Occipital lobe (tissue), 2 donors: ENCODE measurements around the gene CHST11. TPM values are rescaled to one million over a fixed set of nuclear protein-coding genes. Genes with fewer than 3 reads are reported as not detected.

Experiments used
- DNase-seq: peaks from one replicate; lab custom pipeline; 2025; lab: John Stamatoyannopoulos, UW
- total RNA-seq: library from RNA; depleted of rRNA; stranded (reverse); fragments of >200 nt; gene quantifications from one replicate; pipeline ENCODE4 v1.2.3, GENCODE V29; 2014

CHST11 gene
- total RNA-seq, 1 donor from 2014 or later = 29.0 TPM

DNA sequence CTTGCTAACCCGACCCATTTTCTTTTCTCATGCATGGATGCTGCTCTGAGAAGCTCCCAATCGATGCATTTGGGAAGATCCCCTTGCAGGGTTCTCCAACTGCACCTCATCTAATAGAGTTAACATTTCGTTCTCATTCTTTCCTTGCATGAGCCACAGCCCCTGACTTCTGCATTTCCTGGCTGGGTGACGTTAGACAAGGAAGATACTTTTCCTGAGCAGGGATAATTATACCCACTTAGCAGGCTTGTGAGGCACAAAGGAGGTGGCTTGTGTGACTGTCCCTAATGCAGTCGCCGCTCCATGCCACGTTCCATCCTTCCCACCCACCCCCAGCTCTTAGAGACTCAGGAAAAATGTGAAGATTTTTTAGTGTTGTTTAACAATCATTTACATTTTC is 195.1 kb downstream of the CHST11 start:
- DNase-seq = no peak

DNA sequence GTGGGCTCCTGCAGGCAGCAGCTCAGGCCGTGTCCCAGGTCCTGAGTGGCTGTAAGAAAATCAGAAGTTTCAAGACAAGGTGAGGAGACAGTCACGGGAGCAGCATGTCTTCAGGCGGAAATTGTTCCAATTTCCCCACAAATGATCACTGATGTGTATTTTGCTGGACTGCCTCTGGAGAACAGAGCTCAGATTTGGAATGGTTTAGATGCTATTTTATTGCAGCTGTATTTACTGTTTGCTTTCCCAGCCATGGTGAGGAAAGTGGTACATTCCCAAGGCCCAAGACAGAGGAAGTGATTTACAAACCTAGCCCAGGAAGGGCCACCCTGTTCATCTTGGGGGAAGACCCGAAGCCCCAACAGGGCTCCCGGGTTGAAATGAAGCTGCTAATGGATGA is 195.6 kb downstream of the CHST11 start:
- DNase-seq = no peak

GRCh38 chr12:104652910-104653309 is 196.2 kb downstream of the CHST11 start:
- DNase-seq = no peak

DNA sequence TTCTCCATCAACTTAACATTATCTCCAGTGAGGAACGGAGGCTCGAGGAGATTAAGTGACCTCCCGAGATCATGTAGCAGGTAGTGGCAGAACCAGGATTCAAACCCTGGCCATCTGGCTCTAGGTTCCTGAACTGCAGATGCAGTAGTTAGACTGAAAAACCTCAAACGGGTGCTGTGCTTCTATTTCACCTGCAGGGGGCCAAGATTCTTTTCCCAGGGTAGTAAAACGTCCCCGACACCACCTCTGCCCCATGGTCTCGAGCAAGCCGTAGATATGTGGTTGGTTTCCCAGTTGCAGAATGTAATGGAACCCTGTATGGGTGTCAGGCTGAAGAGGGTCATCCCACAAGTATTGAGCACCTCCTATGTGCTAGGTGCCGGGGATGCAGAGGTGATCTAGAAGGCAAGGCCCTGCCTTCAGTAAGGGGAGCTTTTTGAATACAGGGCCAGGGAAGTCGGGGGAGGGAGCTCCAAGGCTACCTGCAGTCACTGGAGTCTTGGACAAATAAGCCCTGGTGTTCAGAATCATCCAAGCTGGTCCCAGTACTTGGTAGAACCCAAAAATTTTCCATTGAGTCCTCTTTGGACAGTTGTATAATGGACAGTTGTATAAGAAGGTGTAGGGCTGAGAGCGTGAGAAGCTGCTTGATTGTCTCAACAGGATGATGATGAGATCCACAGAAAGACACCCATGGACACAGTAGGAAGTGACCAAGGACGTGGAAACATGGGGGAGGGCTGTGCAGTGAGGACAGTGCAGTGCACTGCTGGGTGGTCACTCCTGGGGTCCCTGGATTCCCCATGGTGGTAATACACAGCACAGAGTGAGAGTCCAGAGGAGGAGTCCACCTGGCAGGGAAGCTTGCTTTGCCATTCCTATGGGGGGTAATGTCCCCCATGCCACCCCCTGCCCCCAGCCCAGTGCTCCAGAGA is 197.2 kb downstream of the CHST11 start:
- no peak for DNase-seq

GRCh38 chr12:104654665-104655609 is 198.2 kb downstream of the CHST11 start:
- no peak for DNase-seq

DNA sequence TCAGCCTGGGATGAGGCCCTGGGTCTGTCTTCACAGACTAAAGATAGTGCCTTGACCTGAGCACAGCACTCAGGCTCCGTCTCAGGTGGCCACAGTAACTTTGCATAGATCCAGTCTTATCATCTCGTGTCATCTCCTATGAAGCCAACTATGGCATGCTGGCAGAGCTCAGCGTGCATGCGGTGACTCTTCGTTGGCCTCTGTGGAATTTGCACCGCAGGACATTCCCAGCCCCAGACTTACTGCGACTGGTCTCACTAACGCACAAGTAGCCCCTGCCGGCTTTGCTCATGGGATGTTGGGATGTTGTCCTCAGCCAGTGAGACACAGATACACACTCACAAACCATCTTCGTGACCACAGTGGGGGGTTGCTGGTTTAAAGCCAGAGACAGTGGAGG is 199.6 kb downstream of the CHST11 start:
- no peak for DNase-seq

DNA sequence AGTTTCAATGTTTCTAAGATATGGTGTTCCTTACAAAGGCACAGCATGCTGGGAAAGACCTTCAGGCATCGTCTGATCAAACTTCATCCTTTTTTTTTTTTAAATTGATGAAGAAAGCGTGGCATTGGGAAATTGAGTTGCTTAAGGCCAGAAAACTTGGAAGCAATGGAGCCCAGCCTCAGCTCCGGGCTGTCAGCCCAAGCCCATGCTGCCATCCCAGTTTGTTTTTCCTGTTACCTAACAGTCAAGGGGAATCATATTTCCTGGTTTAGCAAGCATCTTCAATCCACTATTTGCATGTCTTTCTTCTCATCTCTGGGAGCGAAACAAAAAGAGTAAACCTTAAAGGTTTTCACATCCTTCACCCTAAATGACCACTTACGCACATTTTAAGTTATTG is 200.2 kb downstream of the CHST11 start:
- no peak for DNase-seq

DNA sequence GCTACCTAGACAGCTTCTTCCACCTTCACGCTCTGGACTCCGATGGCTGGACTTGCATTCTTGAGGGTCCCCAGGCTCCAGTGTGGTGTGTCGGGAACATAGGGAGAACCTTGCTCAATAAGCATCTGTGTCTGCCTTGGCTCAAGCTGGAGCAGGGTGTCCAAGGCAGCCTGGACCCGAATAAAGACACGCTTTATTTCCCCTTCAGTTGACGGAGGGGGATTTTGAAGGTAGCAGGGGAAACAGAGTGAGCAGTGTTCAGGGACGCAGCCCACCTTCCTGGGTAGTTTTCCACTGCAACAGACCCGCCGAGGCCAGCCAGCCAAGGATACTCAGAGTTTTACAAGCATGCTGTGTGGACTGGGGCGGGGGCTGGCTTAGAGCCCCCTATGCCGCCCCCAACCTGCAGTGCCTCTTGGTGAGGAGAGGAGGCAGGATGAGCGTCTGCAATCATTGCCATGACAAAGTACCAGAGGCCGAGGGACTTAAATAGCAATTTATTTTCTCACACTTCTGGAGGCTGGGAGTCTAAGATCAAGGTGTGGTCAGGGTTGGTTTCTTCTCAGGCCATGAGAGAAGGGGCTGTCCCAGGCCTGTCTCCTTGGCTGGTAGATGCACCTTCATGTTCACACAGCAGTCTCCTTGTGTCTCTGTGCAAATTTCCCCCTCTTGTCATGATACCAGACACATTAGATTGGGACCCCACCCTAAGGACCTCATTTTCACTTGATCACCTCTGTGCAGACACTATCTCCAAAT is 201.2 kb downstream of the CHST11 start:
- no peak for DNase-seq

DNA sequence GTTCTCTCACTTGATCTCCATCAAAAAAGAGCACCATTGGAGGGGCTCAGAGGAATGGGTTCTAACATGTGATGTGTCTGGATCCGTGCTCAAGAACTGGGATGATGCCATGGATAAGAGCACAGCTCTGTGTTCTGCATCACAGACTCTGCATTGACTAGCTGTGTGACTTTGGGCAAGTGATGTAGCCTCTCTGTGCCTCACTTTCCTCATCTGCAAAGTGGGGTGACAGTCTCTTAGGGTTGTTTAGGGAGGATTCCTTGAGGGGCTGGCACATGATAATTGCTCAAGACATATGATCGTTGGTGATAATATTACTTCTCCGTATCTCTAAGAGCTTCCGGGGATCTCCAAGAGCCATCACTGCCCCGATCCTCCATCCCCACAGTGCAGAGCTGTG is 202.3 kb downstream of the CHST11 start:
- no peak for DNase-seq

DNA sequence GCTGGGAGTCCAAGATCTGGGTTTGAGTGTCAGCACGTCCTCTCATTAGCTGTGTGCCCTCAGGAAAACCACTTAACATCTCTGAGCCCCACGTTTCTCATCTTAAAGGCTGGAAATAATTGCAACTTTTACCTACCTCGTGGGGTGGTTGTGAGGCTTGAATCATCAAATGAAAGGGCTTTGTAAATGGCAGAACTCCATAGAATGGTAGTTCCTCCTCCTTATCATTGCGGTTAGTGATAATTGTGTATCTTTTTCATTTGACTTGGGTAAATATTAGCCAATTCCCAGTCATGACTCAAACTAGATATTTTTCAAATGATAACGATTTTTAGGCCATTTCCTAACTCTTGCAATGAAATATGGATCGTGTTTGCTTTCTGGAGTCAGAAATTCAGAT is 205.5 kb downstream of the CHST11 start:
- DNase-seq = no peak

DNA sequence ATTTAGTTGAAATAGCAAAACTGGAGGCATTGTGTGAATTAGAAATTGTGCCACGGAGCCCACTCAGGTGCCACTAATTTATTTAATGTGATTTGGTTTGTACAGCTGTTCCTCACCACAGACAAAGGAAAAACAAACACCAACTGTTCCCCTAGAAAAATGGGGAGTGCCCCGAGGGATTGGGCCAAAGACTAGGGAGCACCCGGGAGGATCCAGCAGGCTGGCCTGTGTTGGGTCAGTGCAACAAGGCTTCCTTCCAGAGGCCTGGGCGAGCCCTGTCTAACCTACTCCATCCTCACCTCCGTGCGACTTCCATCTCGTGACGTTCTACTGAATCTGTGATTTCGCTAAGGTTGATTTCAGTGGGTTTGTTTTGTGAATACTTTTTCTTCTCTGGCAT is 206.2 kb downstream of the CHST11 start:
- no peak for DNase-seq

GRCh38 chr12:104664351-104664750 is 207.6 kb downstream of the CHST11 start:
- no peak for DNase-seq

- no peak for DNase-seq
These were observed 208.5 kb downstream of the CHST11 start for GRCh38 chr12:104665296-104665695.

DNA sequence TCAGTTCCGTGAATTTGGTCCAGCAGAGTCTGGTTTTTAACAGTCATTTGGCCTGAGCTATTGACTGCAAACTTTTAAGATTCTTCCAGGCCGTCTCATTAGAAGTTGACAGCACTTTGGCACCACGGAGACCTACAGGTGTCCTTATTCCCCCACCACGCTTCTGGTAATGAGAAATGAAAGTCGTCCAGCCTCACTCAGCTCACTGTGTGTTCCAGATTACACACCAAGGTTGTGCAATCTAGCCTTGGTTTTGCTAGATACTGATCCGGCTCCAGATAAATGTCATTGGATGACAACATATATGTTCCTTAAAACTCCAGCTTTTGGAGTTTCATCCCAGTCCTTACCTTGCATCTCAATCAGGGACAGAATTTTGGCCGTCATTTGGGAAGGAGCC is 210.4 kb downstream of the CHST11 start:
- no peak for DNase-seq

GRCh38 chr12:104668274-104668718 is 211.5 kb downstream of the CHST11 start:
- no peak for DNase-seq

DNA sequence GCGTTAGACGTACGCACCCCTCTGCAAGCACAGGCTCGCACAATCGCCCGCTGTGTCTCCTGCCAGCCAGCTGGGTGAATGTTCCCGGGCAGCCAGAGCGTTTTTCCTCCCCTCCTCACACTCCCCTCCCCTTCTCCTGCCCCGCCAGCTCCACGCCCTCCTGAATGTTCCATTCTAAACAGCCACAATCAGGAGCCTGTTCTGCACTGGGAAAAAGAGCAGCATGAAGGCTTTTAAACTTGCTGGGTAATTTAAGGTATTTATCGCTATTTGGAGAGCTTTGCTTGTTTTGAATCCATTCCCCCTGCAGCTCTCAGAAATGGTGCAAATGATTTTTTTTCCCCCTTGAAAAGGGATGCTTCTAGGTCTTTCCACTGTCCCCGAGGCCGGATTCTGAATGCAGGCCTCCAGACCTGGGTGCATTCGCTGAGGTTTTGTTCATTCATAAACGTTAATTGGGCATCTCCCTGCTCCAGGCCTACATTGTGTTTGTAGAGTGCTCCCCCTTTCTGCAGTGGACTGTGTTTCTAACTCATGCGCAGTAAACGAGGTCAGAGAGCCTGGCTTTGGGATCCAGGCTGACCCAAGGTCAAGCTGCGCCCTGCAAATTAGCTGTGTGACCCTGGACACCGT is 212.5 kb downstream of the CHST11 start:
- DNase-seq = peak; percentile 81

GRCh38 chr12:104669851-104670337 is 213.1 kb downstream of the CHST11 start:
- DNase-seq = no peak

DNA sequence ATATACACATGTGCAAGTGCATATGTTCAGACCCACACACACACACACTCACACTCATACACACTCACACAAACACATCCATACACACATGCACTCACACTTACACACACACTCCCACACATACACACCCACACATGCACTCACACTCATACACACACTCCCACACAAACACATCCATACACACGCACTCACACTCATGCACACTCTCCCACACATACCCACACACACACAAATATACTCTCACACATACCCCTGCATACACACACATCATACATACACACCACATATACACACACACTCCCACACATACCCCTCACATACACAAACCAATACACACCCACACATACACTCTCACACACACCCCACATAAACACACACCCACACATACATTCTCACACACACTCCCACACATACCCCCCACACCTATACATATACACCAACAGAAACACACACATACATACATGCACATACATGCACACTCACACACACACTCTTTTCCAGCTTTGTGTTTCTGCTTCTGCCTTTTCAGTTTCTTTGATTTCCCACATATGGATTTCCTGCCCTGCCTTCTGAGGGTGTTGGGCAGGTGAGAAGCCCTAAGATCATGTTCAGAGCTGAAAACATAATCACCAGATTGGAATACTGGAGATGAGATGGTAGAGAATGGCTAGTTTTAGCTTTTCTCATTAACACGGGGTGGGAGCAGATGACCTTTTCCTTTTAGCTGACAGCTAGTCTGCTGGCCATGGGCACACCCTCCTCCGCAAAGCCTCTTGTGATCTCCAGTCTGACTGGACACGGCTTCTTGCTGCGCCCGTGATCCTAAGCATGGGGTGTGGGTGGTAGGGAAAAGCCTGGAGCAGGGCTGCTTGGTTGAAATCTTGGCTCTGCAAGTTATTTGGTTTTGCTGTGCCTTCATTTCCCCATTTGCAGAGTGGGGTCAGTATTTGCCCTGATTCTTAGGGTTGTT is 214.0 kb downstream of the CHST11 start:
- no peak for DNase-seq

GRCh38 chr12:104671409-104672095 is 214.8 kb downstream of the CHST11 start:
- DNase-seq = peak; percentile 49
